H9 (cell line): ENCODE data around the gene MIB2. TPM values are rescaled to one million over a fixed set of nuclear protein-coding genes. Genes with fewer than 3 reads are reported as not detected.

ENCODE experiments used
- DNase-seq: peaks from one replicate; pipeline ENCODE4 v3.0.0-alpha.2; 2017
- H2AFZ ChIP-seq: one replicate; pipeline ENCODE4 v1.6.1; 2013; ENCODE audit warnings: mild to moderate bottlenecking, low read length, control low read depth, moderate library complexity
- H2AK5ac ChIP-seq: 2 replicates; pipeline ENCODE4 v1.6.1; 2013; ENCODE audit warnings: low read length, control low read depth, mixed read lengths; ENCODE audit not compliant: insufficient read length
- H2BK120ac ChIP-seq: one replicate; pipeline ENCODE4 v1.6.1; 2013; ENCODE audit warnings: low read depth, mild to moderate bottlenecking, low read length, control low read depth, inconsistent platforms; ENCODE audit not compliant: poor library complexity, severe bottlenecking
- H2BK12ac ChIP-seq: 2 replicates; pipeline ENCODE4 v1.6.1; 2013; ENCODE audit warnings: low read length, control low read depth, mixed read lengths, low read depth; ENCODE audit not compliant: insufficient read length
- H2BK15ac ChIP-seq: 2 replicates; pipeline ENCODE4 v1.6.1; 2013; ENCODE audit warnings: low read depth, low read length, control low read depth
- H2BK20ac ChIP-seq: one replicate; pipeline ENCODE4 v1.6.1; 2013; ENCODE audit warnings: low read depth, mild to moderate bottlenecking, low read length, control low read depth, inconsistent platforms; ENCODE audit not compliant: poor library complexity, severe bottlenecking
- H2BK5ac ChIP-seq: 2 replicates; pipeline ENCODE4 v1.6.1; 2013; ENCODE audit warnings: low read length, control low read depth, mixed read lengths; ENCODE audit not compliant: insufficient read length
- H3K14ac ChIP-seq: 2 replicates; pipeline ENCODE4 v1.6.1; 2013; ENCODE audit warnings: low read length, control low read depth; ENCODE audit not compliant: insufficient read depth
- H3K18ac ChIP-seq: 2 replicates; pipeline ENCODE4 v1.6.1; 2013; ENCODE audit warnings: low read depth, mild to moderate bottlenecking, mixed read lengths, low read length, control low read depth; ENCODE audit not compliant: insufficient read length
- H3K23ac ChIP-seq: 2 replicates; pipeline ENCODE4 v1.6.1; 2013; ENCODE audit warnings: low read length, control low read depth, mixed read lengths, low read depth; ENCODE audit not compliant: insufficient read length
- H3K23me2 ChIP-seq: 2 replicates; pipeline ENCODE4 v1.6.1; 2013; ENCODE audit warnings: low read depth, mild to moderate bottlenecking, mixed read lengths, low read length, control low read depth; ENCODE audit not compliant: insufficient read length, poor library complexity, severe bottlenecking
- H3K27ac ChIP-seq: 2 replicates; pipeline ENCODE4 v1.5.1; 2013; ENCODE audit warnings: low read length, control low read depth, mixed read lengths, low read depth; ENCODE audit not compliant: insufficient read length
- H3K27me3 ChIP-seq: 2 replicates; pipeline ENCODE4 v1.6.1; 2013; ENCODE audit warnings: low read length, control low read depth, inconsistent platforms; ENCODE audit not compliant: insufficient read depth
- H3K4ac ChIP-seq: 2 replicates; pipeline ENCODE4 v1.6.1; 2013; ENCODE audit warnings: low read depth, mild to moderate bottlenecking, control low read depth, inconsistent platforms, low read length, moderate library complexity
- H3K4me1 ChIP-seq: 2 replicates; pipeline ENCODE4 v1.6.1; 2013; ENCODE audit warnings: low read length, control low read depth, inconsistent platforms; ENCODE audit not compliant: insufficient read depth
- H3K4me2 ChIP-seq: 2 replicates; pipeline ENCODE4 v1.6.1; 2013; ENCODE audit warnings: low read length, control low read depth, mixed read lengths; ENCODE audit not compliant: insufficient read length, insufficient read depth
- H3K56ac ChIP-seq: 2 replicates; pipeline ENCODE4 v1.6.1; 2013; ENCODE audit warnings: low read depth, mild to moderate bottlenecking, mixed read lengths, low read length, control low read depth; ENCODE audit not compliant: insufficient read length
- H3K79me1 ChIP-seq: 2 replicates; pipeline ENCODE4 v1.6.1; 2013; ENCODE audit warnings: low read depth, mild to moderate bottlenecking, moderate library complexity, low read length, control low read depth, inconsistent platforms; ENCODE audit not compliant: insufficient read depth, poor library complexity, severe bottlenecking
- H3K79me2 ChIP-seq: 2 replicates; pipeline ENCODE4 v1.6.1; 2013; ENCODE audit warnings: low read length, control low read depth, inconsistent platforms; ENCODE audit not compliant: insufficient read depth
- H3K9ac ChIP-seq: 2 replicates; pipeline ENCODE4 v1.6.1; 2013; ENCODE audit warnings: low read length, control low read depth, mixed read lengths; ENCODE audit not compliant: insufficient read length; ENCODE audit errors: extremely low read depth
- H3K9me3 ChIP-seq: one replicate; pipeline ENCODE4 v1.6.1; 2013; ENCODE audit warnings: low read depth, low read length, inconsistent platforms; ENCODE audit not compliant: control insufficient read depth
- H3T11ph ChIP-seq: one replicate; pipeline ENCODE4 v1.6.1; 2013; ENCODE audit warnings: mild to moderate bottlenecking, low read length, control low read depth, inconsistent platforms
- H4K20me1 ChIP-seq: one replicate; pipeline ENCODE4 v1.6.1; 2013; ENCODE audit not compliant: control insufficient read depth, insufficient read length, insufficient read depth
- H4K5ac ChIP-seq: 2 replicates; pipeline ENCODE4 v1.6.1; 2013; ENCODE audit warnings: low read depth, mild to moderate bottlenecking, mixed read lengths, low read length, control low read depth; ENCODE audit not compliant: insufficient read length
- H4K8ac ChIP-seq: replicated peaks from 2 replicates; pipeline ENCODE4 v1.6.1; 2013; ENCODE audit warnings: low read length, control low read depth, mixed read lengths, low read depth; ENCODE audit not compliant: insufficient read length
- H4K91ac ChIP-seq: 2 replicates; pipeline ENCODE4 v1.6.1; 2013; ENCODE audit warnings: low read depth, mild to moderate bottlenecking, moderate library complexity, mixed read lengths, low read length, control low read depth; ENCODE audit not compliant: insufficient read length
- H3K27ac Mint-ChIP-seq, 3 experiments: 2 replicates in 2 of 3; 3 replicates in 1 of 3; pipeline ENCODE4 v1.8.0; 2020 to 2021; ENCODE audit warnings: mixed read lengths in 3 of 3, mild to moderate bottlenecking in 1 of 3, moderate library complexity in 1 of 3
- H3K27me3 Mint-ChIP-seq: 2 replicates; pipeline ENCODE4 v1.8.0; 2021; ENCODE audit warnings: low read depth, mild to moderate bottlenecking, moderate library complexity, mixed read lengths
- H3K36me3 Mint-ChIP-seq, 3 experiments: 2 replicates in 2 of 3; 3 replicates in 1 of 3; pipeline ENCODE4 v1.8.0; 2020 to 2021; ENCODE audit warnings: low read depth in 3 of 3, mixed read lengths in 3 of 3; ENCODE audit not compliant: insufficient read depth in 1 of 3
- H3K4me1 Mint-ChIP-seq, 2 experiments: 2 replicates each; pipeline ENCODE4 v1.8.0; 2020; ENCODE audit warnings: mixed read lengths in 2 of 2
- H3K4me3 Mint-ChIP-seq, 2 experiments: 2 replicates in 1 of 2; 3 replicates in 1 of 2; pipeline ENCODE4 v1.8.0; 2020 to 2021; ENCODE audit warnings: mild to moderate bottlenecking in 2 of 2, mixed read lengths in 2 of 2, moderate library complexity in 1 of 2
- H3K9me3 Mint-ChIP-seq, 2 experiments: 2 replicates in 1 of 2; 3 replicates in 1 of 2; pipeline ENCODE4 v1.8.0; 2020; ENCODE audit warnings: mild to moderate bottlenecking in 2 of 2, mixed read lengths in 2 of 2, moderate library complexity in 1 of 2
- CTCF ChIP-seq: fragments of 200-600 bp; sonication (generic); conservative IDR thresholded peaks from 3 replicates; pipeline ENCODE4 v1.8.0; 2021; ENCODE audit warnings: antibody characterized with exemption, mild to moderate bottlenecking
- WGBS: extraction: QIAGEN DNeasy Blood & Tissue Kit; methylation state at CpG from one replicate; pipeline ENCODE4 v1.1.7; 2013; ENCODE audit warnings: missing lambda C conversion rate, low lambda C conversion rate, mixed read lengths; ENCODE audit not compliant: insufficient read length; ENCODE audit errors: extremely low coverage; 5-methylcytosine and 5-hydroxymethylcytosine counted together
- total RNA-seq: library from RNA; stranded (reverse); gene quantifications from 2 replicates; pipeline ENCODE4 v1.2.1, GENCODE V29; 2021

Gene MIB2
- total RNA-seq, 1 experiment from 2014 or later: 77.8 TPM

GRCh38 chr1:1569341-1569740 is 46.0 kb upstream of the MIB2 start:
- no peak overlapping the region for H3K23ac ChIP-seq
- no peak overlapping the region for H2BK5ac ChIP-seq
- H4K8ac ChIP-seq: no peak overlapping the region
- H3K4me1 ChIP-seq: no peaks in the 10 kb centered on the region
- Mint-ChIP-seq H3K27ac (peak overlapping the region in 2 of 3 experiments; percentile 68; a peak in 2 of 7 replicates), H3K4me3 (no peak overlapping the region), H3K36me3 (peaks cover 24 to 56% (median 43%) of the 10 kb centered on the region in 3 experiments), H3K4me1 (peaks cover 22 to 25% of the 10 kb centered on the region in 2 experiments), H3K27me3 (no peaks in the 10 kb centered on the region), H3K9me3 (peaks cover 0 to 3% of the 10 kb centered on the region in 2 experiments; a peak in 1 of 5 replicates)
- H3K9me3 ChIP-seq: no peaks in the 10 kb centered on the region
- peaks cover 4% of the 10 kb centered on the region for H3K79me1 ChIP-seq
- H2BK15ac ChIP-seq: no peak overlapping the region
- H3K4me2 ChIP-seq: no peak overlapping the region
- H3T11ph ChIP-seq: no peak overlapping the region
- H3K18ac ChIP-seq: no peak overlapping the region
- WGBS: no CpG with 5 or more reads among the region's 7 CpGs
- H2AK5ac ChIP-seq: no peak overlapping the region
- peaks cover 72% of the 10 kb centered on the region for H3K79me2 ChIP-seq
- no peak overlapping the region for H2BK20ac ChIP-seq
- H3K14ac ChIP-seq: no peak overlapping the region
- H3K4ac ChIP-seq: no peak overlapping the region
- no peak overlapping the region for H2BK12ac ChIP-seq
- H3K9ac ChIP-seq: no peak overlapping the region
- H3K23me2 ChIP-seq: peaks cover 5% of the 10 kb centered on the region
- H3K27me3 ChIP-seq: no peaks in the 10 kb centered on the region
- H4K20me1 ChIP-seq: peaks cover 3% of the 10 kb centered on the region
- no peak overlapping the region for H4K91ac ChIP-seq
- no peak for TF ChIP-seq CTCF
- H3K27ac ChIP-seq: no peak overlapping the region
- no peak overlapping the region for H3K56ac ChIP-seq
- DNase-seq: no peak
- no peak overlapping the region for H2BK120ac ChIP-seq
- H2AFZ ChIP-seq: no peak overlapping the region
- no peak overlapping the region for H4K5ac ChIP-seq
